Raji (cell line): ENCODE data around the gene RXFP3.

ENCODE experiments used
- POLR2A ChIP-seq: IDR thresholded peaks from 2 replicates; pipeline ENCODE4 v1.6.1; 2011; ENCODE audit warnings: low read depth, low read length, control low read depth; ENCODE audit not compliant: insufficient read depth

Gene RXFP3, protein sequence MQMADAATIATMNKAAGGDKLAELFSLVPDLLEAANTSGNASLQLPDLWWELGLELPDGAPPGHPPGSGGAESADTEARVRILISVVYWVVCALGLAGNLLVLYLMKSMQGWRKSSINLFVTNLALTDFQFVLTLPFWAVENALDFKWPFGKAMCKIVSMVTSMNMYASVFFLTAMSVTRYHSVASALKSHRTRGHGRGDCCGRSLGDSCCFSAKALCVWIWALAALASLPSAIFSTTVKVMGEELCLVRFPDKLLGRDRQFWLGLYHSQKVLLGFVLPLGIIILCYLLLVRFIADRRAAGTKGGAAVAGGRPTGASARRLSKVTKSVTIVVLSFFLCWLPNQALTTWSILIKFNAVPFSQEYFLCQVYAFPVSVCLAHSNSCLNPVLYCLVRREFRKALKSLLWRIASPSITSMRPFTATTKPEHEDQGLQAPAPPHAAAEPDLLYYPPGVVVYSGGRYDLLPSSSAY

DNA sequence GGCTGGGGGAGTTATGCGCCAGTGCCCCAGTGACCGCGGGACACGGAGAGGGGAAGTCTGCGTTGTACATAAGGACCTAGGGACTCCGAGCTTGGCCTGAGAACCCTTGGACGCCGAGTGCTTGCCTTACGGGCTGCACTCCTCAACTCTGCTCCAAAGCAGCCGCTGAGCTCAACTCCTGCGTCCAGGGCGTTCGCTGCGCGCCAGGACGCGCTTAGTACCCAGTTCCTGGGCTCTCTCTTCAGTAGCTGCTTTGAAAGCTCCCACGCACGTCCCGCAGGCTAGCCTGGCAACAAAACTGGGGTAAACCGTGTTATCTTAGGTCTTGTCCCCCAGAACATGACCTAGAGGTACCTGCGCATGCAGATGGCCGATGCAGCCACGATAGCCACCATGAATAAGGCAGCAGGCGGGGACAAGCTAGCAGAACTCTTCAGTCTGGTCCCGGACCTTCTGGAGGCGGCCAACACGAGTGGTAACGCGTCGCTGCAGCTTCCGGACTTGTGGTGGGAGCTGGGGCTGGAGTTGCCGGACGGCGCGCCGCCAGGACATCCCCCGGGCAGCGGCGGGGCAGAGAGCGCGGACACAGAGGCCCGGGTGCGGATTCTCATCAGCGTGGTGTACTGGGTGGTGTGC lies at the start of gene RXFP3:
RXFP3 (plus strand) TSS at position 6 of the 636 bp plus-strand sequence; CDS start at position 361, 355 bp downstream.
- TF ChIP-seq POLR2A: no peak

DNA sequence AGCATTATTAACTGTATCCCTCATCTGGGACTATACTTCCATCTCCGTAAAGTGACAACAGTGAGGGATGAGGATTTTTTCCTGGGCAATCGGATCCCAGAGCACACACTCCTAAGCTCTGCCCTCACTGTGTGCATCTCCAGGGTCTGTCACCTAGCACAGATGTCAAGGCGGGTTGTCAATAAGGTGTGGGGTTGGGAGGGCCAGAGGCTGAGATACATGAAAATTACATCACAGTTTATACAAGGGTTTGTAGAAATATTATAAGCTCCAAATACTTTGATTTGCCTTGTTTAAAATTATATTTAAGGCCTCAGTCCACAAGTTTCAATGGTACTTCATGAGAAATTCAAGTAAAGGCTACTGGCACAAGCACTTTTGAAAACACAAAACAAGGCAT lies 48.9 kb upstream of the RXFP3 start:
- TF ChIP-seq POLR2A: no peak

DNA sequence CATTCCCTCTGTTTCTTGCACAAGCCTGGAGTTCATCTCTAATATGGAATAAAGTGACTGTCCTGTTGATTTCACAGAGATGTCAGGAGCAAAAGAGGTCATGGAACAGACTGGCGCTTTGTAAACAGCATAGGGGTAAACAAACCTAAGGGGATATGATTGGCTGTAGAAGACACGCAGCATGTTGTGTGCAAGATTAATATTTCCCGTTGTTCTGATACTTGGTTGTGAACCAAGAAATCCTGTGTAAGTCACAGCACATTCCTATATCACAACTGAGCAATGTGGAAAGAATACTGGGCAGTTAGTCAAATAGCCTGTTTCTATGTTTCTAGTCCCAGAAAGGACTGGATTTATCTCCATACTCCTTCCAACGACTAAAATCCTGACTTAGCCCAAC lies 47.6 kb upstream of the RXFP3 start:
- no peak for TF ChIP-seq POLR2A

DNA sequence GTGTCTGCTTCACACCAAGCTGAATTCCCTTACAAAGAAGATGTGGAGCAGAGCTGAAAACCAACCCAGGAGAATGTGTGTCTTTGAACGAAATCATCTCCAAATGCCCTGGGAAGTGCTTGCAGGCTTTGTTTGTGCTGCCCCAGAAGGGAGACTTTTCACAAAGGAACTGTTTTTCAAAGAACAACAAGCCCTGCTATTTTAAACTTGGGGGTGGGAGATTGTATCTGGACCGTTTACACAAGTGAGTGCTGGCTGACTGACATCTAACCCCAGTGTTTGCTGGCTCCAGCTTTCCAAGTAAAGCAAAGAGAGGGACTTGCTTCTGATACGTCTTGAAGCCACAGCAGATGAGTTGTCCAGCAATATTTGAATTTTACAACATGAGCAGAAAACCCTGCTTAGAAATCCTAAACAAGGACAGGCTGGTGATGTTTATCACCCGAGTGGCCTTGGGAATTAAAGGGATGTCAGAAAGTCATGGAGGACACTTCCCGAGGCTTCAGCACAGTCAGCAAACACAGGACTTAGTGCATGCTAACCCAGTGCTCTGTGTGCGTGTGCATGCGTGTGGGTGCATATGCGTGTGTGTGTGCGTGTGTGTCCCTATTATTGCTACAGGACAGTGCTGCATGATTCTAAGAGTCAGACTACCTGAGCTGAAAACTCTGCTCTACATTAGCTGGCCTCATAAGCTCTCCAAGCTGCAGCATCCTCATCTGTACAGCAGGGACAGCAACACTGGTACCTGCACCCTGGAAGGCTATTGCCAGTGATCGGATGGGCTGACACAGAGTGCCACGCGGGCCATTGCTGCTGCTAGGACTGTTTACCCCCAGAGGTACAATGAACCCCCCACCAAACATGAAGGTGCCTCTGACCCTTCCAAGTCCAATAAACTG lies 45.8 kb upstream of the RXFP3 start:
- no peak for TF ChIP-seq POLR2A

DNA sequence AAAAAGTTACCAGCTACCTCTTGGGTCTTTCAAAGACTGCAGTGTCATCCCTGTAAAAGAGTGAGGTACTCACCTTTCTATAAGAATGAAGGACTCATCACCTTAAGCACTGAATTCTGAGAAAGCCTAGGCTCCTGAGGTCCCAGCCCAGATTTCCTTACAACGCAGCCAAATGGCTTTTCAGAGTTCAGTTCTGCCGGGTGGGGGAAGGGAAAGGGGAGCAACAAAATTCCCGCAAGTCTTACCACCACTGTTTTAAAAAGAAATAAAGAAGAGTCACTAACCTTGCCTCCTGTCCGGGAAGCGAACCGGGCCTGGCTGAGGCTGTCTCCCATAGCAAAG lies 44.8 kb upstream of the RXFP3 start:
- no peak for TF ChIP-seq POLR2A

DNA sequence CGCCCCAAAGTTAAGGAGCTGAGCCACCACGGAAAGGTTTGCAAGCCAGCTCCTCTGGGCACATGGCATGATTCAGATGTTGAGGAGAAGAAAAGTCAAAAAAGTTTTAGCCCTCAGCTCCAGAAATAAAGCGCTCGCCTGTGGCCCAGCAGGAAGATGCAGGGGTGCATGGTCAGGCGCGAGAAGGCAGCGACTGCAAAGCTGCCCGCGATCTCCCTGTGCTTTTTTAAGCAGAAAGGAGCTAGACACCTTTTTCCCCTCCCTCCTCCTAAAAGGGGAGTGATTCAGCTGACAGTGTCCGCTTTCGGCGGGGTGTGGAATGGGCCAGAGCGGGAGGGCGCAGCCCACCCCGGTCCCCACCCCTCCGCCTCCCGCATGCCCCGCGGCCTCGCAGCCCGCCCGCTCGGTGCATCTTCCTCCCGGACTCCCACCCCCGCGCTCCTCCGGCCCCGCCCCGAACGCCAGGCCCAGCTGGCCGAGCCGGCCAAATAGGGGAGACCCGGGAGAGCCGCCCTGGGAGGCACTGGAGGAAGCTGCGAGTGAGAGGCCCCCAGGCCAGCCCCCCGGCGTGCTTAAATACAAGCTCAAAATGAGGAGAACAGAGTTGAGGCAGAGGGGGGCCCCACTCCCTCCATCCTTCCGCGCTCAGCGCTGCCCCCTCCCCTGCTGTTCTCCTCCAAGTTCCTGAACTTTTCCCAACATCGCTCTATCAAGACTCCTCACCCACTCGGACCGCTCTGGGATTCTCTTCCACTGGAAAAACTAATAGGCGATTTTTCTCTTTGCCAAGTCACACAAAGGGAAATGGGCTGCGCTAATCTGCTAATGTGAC lies 44.2 kb upstream of the RXFP3 start, which contains the start of gene ADAMTS12:
ADAMTS12 (minus strand) TSS at position 203 of the 832 bp plus-strand sequence; CDS start at position 69, 134 bp downstream.
- TF ChIP-seq POLR2A: no peak

DNA sequence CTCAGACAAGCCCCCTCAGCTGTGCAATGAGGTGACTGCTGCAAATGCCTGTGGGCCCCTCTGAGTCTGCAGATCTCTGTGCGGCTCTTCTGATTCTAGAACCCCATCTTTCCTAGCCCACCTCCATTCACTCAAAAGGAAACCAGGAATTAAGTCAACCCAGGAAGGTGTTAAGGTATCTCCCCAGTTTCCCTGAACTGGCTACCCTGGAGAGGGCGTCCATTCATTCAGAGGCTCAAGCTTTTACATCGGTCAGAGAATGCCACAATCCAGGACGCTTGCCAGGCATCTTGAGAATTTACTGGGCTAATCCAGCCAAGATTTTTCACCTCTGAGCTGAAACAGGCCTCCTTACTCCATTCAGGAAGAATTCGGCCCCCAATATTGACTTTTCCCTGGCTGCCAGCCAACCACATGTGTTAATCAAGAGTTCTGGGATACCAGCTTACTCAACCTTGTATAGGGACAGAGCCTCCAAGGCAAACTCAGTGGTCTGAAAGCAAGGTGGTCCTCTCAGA lies 43.5 kb upstream of the RXFP3 start:
- TF ChIP-seq POLR2A: no peak

DNA sequence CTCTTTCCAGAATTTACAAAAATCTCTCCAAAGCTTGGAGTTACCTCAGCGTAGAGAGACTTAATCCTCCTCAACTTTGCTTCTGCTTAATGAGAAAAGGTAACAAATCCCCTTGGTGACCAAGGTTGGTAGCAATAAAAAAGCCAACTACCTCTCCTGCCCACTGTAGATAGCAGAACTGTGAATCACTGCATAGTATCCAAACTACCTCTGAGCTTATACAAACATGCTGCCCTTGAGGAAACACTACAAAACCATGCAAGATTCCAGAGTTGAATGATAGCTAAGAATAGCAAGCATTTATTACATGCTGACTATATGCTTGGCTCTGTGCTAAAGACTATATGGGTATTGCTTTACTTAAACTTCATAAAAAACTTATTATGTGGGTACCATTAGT lies 41.6 kb upstream of the RXFP3 start:
- no peak for TF ChIP-seq POLR2A

DNA sequence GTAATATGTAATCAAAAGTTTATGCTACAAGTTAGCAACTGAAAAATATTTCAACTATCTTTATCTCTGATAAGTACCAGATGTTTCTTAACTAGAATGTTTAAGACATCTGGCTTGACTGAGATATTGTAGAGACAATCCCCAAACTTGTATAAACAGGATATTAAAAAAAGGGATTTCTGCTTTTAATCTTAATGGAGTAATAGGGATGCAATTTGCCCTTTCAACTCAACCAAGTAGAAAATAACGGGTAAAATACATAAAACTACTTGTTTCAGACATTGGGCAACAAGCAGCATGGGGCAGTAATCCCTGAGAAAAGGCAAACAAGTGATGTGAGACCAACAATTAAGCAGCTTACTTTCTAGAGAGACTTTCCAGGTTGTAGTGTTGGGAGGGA lies 35.0 kb upstream of the RXFP3 start:
- TF ChIP-seq POLR2A: no peak

DNA sequence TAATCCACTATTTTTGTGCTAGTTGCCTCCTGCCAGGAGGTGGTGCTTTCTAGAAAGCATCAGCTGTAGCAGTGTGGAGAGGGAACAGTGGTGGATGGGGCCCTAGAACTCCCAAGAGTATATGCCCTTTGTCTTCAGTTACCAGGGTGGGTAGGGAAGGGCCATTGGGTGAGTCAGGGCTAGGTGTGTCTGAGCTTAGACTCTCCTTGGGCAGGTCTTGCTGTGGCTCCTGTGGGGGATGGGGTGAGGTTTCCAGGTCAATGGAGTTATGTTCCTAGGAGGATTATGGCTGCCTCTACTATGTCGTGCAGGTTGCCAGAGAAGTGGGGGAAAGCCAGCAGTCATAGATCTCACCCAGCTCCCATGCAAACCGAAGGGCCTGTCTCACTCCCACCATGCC lies 33.1 kb upstream of the RXFP3 start:
- TF ChIP-seq POLR2A: no peak

DNA sequence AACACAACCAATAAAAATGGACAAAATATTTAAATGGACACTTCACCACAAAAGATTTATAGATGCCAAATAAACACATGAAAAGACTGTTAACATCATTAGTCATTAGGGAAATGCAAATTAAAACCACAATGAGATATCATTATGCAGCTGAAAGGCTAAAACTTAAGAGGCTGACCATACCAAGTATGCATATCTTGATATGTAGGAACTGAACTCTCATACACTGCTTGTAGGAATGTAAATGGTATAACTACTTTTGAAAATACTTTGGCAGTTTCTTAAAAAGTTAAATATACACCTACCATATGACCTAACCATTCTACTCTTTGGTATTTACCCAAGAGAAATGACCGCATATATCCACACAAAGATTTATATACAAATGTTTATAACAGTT lies 30.8 kb upstream of the RXFP3 start:
- TF ChIP-seq POLR2A: no peak

DNA sequence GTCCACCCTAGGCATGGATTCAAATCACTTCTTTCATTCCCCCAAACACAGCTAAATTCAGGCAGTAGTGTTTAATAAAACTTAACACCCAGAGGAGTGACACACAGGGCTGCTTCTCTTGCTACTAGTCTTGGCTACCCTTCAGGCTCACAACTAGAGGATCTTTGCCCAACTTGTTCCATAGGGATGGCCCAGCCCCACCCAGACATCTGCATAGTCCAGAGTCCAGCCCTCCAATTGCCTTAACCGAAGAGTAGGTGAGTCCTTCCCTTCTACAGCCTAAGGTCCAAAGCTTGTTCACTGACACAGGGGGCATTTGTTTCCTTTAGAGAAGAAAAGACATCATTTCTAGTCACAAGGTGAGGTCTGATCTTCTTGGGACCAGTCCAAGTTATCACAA lies 15.2 kb upstream of the RXFP3 start:
- no peak for TF ChIP-seq POLR2A

DNA sequence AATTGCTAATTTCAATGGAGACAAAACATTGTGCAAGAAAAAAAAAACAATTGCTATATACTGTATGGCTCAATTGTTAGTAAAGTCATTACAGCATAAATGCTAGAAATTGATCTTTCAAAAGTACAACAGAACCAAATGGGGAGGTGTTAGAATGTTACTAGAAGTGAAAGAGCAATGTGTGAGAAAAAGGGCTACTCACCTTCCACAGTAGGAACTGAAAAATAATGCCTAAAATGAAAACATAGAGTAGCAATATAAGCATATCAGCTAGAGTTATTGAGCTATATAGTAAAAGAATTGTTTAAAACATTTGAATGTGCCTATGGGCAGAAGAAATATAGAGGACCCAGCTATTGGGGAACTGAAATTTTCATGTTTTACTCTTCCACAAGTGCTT lies 10.9 kb upstream of the RXFP3 start:
- no peak for TF ChIP-seq POLR2A

DNA sequence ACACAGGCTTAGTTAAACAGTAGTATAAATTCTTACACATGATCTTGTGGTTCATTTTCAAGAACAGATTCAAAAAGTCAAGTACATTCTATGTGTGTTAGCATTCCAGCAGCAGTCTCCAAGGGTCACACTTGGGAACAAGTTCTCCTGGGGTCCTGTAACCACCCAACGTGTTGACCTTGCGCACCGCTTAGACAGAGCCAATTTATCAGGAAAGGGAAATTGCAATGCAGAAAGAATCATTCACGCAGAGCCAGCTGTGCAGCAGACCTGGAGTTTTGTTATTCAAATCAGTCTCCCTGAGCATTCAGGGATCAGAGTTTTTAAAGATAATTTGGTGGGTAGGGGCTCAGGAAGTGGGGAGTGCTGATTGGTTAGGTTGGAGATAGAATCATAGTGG lies 8.5 kb upstream of the RXFP3 start:
- no peak for TF ChIP-seq POLR2A

DNA sequence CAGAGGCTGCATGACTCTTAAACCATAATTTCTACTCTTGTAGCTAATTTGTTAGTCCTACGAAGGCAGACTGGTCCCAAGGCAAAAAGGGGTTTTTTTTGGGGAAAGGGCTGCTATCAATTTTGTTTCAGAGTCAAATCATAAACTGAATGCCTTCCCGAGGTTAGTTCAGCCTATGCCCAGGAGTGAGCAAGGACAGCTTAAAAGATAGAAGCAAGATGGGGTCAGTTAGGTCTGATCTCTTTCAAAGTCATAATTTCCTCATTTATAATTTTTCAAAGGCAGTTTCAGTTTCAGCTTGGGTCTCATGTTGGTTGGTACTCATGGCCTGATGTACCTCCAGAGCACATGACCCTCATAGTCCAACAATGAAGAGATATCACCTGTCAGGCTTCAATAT lies 7.9 kb upstream of the RXFP3 start:
- TF ChIP-seq POLR2A: no peak
